Mesodermal cell (in vitro differentiated cells): ENCODE measurements around the gene NDUFS8.

Experiments used
- H3K27ac ChIP-seq: 2 replicates; pipeline ENCODE4 v1.7.0; 2013; ENCODE audit warnings: mild to moderate bottlenecking, low read depth, low read length, moderate library complexity; ENCODE audit not compliant: severe bottlenecking
- H3K36me3 ChIP-seq: 2 replicates; pipeline ENCODE4 v1.7.1; 2013; ENCODE audit warnings: mild to moderate bottlenecking, low read length, moderate library complexity; ENCODE audit not compliant: control insufficient read depth, insufficient read depth
- H3K4me1 ChIP-seq: one replicate; pipeline ENCODE4 v1.7.1; 2013; ENCODE audit warnings: mild to moderate bottlenecking, low read length; ENCODE audit not compliant: insufficient read depth, control insufficient read depth, poor library complexity, severe bottlenecking
- H3K4me3 ChIP-seq: 2 replicates; pipeline ENCODE4 v1.7.0; 2013; ENCODE audit warnings: low read length, control low read depth, mild to moderate bottlenecking; ENCODE audit not compliant: insufficient read depth, poor library complexity, severe bottlenecking; ENCODE audit errors: extremely low read depth
- H3K9me3 ChIP-seq: 2 replicates; pipeline ENCODE4 v1.7.1; 2013; ENCODE audit warnings: mild to moderate bottlenecking, low read length, moderate library complexity; ENCODE audit not compliant: control insufficient read depth
- WGBS, 2 experiments: methylation state at CpG; one replicate each; pipeline ENCODE4 v1.1.5; 2013; ENCODE audit warnings: missing lambda C conversion rate in 2 of 2; ENCODE audit not compliant: insufficient coverage in 2 of 2; 5-methylcytosine and 5-hydroxymethylcytosine counted together

The NDUFS8 gene

DNA sequence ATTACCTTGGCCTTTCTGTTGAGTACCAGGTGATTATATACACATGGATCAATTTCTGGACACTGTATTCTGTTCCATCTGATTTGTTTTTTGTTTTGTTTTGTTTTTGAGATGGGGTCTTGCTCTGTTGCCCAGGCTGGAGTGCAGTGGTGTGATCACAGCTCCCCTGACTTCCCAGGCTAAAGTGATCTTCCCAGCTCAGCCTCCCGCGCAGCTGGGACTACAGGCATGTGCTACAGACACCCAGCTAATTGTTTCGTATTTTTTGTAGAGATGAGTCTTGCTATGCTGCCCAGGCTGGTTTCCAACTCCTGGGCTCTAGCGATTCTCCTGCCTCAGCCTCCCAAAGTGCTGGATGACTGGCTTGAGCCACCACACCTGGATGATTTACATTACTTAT is 27.3 kb downstream of the NDUFS8 start:
- WGBS, 2 experiments, result 89 to 95% methylated on average over 2 to 3 of the region's 4 CpGs
- Histone ChIP-seq H3K4me3 (no peak overlapping the region), H3K4me1 (no peaks in the 10 kb centered on the region), H3K27ac (no peak overlapping the region), H3K36me3 (peaks cover 60% of the 10 kb centered on the region), H3K9me3 (no peaks in the 10 kb centered on the region)

DNA sequence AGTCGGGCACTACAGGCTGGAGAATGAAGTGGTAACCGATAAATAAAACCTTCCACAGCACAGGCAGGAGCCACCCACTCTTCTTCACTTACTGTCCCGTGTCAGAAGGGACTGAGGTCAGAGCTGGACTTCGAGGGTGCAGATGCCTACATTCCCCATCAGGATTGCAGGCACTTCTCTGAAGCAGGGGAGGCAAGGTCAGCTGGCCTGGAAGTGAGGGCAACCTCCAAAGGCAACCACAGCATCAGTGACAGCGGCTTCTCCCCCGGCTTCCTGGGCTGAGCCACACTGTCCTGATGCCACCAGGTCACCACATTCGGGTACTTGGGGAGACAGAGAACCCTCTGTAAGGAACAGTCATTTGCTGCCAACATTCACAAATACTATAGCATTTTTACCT is 31.0 kb downstream of the NDUFS8 start:
- Histone ChIP-seq H3K36me3 (peaks cover 91% of the 10 kb centered on the region), H3K27ac (no peak overlapping the region), H3K4me1 (no peaks in the 10 kb centered on the region), H3K4me3 (no peak overlapping the region), H3K9me3 (no peaks in the 10 kb centered on the region)
- WGBS, 2 experiments, result 91 to 92% methylated on average over 5 to 6 of the region's 7 CpGs

DNA sequence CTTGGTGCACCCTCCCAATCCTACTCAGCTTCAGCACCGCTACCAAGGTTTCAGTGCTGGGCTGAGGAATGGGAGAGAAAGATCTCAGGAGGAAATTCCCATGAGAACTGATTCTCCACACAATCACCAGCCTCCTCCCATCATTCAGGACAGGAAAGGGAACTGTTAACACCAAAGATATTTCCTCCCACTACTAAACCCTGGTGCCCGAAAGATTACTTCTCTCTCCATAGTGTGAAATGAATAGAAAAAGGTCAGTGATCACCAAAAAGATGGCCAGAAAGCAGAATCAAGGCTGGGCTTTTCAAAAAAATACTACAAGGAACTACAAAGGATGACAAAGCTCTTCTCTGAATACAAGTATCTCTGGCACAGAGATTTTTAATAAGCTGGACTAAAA is 34.4 kb downstream of the NDUFS8 start:
- Histone ChIP-seq H3K36me3 (peaks cover 98% of the 10 kb centered on the region), H3K9me3 (no peaks in the 10 kb centered on the region), H3K4me3 (no peak overlapping the region), H3K4me1 (no peaks in the 10 kb centered on the region), H3K27ac (no peak overlapping the region)
- WGBS, 2 experiments, result no CpG with 5 or more reads among the region's 2 CpGs

DNA sequence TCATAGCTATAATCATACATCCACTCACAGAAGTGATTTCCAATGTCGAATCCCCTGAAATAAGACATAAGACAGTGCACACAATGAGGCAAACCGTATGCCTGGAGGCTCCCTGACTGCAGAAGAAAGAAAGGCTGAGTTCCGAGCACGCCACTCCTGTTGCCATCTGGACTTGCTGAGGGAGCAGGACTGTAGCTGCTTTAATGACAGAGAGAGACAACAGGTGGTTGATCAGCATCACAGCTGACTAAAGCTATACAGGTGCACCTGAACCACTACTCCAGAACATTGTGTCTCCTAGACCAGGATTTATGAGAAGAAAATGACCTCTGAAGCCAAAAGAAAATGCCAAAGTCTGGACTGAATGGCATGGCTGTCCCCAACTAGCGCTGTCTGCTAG is 35.4 kb downstream of the NDUFS8 start:
- no peak overlapping the region for H3K27ac ChIP-seq
- WGBS, 2 experiments, result 95 to 97% methylated on average over 5 of the region's 5 CpGs

DNA sequence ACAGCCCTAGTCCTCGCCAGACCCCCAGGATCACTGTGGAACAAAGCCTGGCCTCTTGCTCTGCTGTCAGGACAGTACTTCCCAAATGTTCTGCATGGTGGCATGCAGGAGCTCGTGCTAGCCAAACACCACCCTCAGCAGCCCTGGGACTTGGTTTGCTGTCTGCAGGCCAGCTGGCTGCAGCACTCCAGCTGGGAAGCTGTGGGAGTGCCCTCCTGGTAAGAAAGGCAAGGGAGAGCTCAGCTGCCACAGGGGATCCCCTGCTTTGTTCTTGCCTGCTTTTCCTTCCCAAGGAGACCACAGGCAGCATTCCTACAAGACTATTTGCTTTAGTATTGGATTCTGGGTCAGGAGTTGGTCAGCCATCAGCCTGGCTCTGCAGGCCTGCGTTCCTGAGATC is 36.3 kb downstream of the NDUFS8 start:
- Histone ChIP-seq H3K4me3 (no peak overlapping the region), H3K9me3 (no peaks in the 10 kb centered on the region), H3K4me1 (no peaks in the 10 kb centered on the region), H3K36me3 (peaks cover 100% of the 10 kb centered on the region), H3K27ac (no peak overlapping the region)
- WGBS, 2 experiments, result 96 to 97% methylated on average over 3 of the region's 3 CpGs

More for the DNA sequence above, 35.4 kb downstream of the NDUFS8 start:
- Histone ChIP-seq H3K4me3 (no peak overlapping the region), H3K9me3 (no peaks in the 10 kb centered on the region), H3K36me3 (peaks cover 100% of the 10 kb centered on the region), H3K4me1 (no peaks in the 10 kb centered on the region)

DNA sequence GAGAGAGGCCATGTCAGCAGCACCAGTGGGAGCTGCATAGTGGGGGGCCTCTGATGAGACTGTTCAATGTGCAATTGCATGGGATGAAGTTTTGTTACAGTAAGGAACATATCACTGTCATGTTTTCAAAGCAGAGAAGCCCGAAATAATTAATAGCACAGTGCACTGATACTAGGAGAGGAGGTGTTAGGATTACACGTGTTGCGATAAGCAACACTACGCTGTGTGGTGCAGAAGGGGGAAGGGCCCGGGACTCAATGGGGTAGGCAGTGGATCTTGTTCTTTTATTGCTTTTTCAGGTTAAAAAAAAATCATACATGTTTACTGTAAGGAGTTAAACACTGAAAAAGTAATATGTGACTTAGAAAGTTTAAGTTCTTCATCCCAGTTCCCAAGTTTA is 37.5 kb downstream of the NDUFS8 start:
- peaks cover 99% of the 10 kb centered on the region for H3K36me3 ChIP-seq

DNA sequence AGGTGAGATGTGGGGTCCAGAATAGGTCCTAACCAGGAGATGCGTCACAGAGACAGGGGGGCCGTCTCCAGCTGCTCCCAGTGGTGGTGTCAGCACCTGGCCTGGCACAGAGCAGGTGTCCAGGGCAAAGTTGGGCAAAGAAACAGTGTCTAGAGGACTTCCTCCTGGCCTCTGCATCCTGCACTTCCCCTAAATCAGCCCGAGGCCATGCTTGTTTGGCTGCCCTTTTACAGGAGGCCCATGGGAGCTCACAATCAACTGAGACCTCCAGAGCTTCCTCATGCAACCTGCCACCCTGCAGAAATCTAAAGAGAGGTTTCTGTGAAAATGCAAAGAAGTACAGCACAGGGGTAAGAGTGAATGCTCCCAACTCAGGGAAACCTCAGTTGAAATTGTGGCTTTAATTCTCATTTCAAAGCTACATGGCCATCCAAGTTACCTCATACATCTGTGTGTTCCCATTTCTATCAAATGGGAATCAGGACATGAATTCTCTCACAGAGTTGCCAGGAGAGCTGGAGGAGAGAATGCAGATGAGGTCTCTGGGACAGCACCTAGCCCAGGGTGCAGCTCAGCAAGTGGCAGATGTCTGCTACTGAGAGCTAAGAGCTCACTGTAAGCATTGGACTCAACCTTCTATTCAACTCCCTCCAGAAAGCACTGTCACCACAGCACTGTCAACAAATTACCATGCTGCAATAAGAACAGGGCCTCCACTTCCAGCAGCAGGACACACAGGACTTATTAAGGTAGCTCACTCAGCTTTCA is 41.0 kb downstream of the NDUFS8 start:
- H3K4me1 ChIP-seq, result no peaks in the 10 kb centered on the region
- WGBS, 2 experiments, result 92 to 100% methylated on average over 2 of the region's 3 CpGs
- no peak overlapping the region for H3K27ac ChIP-seq
- no peaks in the 10 kb centered on the region for H3K9me3 ChIP-seq
- peaks cover 88% of the 10 kb centered on the region for H3K36me3 ChIP-seq
- H3K4me3 ChIP-seq, result no peak overlapping the region

More for the DNA sequence above, 37.5 kb downstream of the NDUFS8 start:
- no peak overlapping the region for H3K4me3 ChIP-seq
- WGBS, 2 experiments, result 98% methylated on average over 4 of the region's 5 CpGs
- H3K27ac ChIP-seq, result no peak overlapping the region
- no peaks in the 10 kb centered on the region for H3K4me1 ChIP-seq
- no peaks in the 10 kb centered on the region for H3K9me3 ChIP-seq

DNA sequence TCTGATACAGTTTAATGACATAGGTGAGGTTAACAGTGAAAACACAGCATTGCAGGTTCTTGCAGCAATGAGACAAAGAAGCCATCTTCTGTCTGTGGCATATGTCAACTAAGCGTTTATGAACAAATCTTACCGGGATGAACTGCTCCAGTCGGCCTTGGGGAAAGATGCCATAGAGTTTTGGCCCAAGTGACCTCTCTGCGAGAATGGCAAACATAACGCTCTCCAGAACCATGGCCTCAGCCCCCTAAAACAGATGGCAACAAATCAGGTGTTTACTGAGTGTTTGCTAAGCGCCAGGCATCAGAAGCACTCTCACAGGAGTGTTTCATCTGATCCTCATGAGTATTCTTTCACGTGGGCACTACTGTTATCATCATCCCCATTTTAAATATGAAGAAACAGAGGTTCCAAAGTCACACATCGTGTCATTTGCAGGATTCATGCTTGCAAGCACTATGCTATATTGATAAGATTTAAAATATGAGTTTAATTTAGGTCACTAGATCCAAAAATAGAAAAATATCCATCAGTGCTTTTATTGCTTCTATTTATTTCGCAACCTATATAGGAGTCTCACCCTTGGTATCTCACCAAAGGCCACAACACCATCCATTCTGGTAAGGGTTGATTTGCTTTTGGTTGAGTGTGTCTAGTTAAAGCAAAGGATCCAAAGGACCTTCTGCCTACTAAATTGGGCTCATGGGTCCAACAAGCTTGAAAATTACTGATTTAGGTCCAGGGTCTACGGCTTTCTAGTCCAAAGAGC is 44.3 kb downstream of the NDUFS8 start:
- peaks cover 78% of the 10 kb centered on the region for H3K36me3 ChIP-seq
- H3K4me1 ChIP-seq, result no peaks in the 10 kb centered on the region
- H3K4me3 ChIP-seq, result no peak overlapping the region
- H3K9me3 ChIP-seq, result no peaks in the 10 kb centered on the region
- 97 to 100% methylated on average over 6 to 7 of the region's 10 CpGs for WGBS, 2 experiments
- no peak overlapping the region for H3K27ac ChIP-seq

DNA sequence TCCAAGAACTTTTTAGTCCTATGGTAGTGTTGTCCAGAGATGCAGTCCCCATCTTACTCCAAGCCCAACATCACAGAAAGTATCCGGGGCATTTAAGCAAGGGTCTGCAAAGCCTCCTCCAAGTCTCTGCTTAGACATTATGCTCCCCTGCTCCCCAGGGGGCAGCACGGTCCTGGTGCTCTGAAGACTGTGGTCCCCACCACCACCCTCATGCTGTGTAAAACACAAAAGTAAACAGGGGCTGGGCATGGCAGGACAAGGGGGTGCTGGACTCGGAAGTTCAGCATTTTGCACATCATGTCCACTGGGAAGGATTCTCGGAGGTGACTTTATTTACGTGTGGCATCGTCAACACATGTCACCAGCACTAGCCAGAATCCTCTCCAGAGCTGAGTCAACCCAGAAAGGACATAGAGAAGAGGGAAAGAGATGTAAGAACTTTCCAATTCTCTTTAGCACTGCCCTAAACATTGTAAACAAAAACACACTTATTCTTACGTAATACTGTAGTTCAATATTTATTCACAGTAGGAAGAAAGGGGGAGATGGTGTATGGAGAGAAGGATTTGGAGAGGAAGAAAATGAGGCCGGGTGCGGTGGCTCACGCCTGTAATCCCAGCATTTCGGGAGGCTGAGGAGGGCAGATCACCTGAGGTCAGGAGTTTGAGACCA is 46.0 kb downstream of the NDUFS8 start:
- no peaks in the 10 kb centered on the region for H3K9me3 ChIP-seq
- 85 to 96% methylated on average over 7 to 8 of the region's 11 CpGs for WGBS, 2 experiments
- peaks cover 77% of the 10 kb centered on the region for H3K36me3 ChIP-seq
- no peaks in the 10 kb centered on the region for H3K4me1 ChIP-seq
- no peak overlapping the region for H3K27ac ChIP-seq
- H3K4me3 ChIP-seq, result no peak overlapping the region

DNA sequence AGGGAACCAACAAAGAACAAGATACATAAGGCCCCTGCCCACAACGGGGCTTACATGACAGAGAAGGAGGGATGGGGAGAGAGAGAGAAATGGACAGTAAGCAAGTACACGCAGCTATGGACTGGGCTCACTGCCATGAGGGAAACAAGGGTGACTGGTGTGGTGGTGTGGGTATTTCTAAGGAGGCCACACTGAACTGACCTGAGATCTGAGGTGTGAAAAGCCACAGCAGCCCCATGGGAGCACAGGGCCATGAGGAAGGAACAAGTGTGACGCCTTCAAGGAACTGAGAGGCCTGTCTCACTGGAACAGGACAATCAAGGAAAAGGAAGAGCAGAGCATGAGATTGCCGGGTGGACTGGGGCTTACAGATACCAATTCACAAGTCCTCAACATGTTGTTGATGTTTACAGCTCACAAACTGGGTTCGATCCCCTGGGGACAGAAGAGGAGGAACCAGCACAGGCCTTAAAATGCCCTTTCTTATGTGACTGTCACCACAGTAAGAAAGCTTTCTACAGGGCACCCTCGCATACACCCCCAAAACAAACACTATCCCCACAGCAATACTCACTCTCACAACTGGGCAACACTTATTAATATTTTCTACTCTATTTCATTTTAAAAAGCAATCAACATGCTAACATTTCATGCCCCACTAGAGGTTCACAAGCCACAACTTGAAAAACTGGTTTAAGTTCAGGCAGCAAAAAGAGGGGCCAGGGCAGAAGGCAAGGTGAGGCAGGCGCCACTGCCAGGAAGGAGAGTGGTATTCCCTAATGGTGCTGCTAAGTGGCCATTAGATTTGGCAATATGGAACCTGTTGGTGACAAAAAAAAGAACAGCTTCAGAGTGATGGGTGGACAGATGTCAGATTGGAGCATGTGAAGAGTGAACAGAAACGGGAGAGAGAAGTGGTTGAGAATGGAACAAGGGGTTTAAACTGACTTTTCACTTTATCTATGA is 47.4 kb downstream of the NDUFS8 start:
- Histone ChIP-seq H3K9me3 (no peaks in the 10 kb centered on the region), H3K4me1 (no peaks in the 10 kb centered on the region), H3K4me3 (no peak overlapping the region), H3K36me3 (peaks cover 70% of the 10 kb centered on the region), H3K27ac (no peak overlapping the region)
- 93 to 96% methylated on average over 7 of the region's 8 CpGs for WGBS, 2 experiments
